Measurements from ENCODE around the gene PRR14. TPM values are rescaled to one million over a fixed set of nuclear protein-coding genes. Genes with fewer than 3 reads are reported as not detected.

Gene PRR14
- total RNA-seq, 4 donors from 2014 or later = 16.0 to 46.0 (median 22.1) TPM

DNA sequence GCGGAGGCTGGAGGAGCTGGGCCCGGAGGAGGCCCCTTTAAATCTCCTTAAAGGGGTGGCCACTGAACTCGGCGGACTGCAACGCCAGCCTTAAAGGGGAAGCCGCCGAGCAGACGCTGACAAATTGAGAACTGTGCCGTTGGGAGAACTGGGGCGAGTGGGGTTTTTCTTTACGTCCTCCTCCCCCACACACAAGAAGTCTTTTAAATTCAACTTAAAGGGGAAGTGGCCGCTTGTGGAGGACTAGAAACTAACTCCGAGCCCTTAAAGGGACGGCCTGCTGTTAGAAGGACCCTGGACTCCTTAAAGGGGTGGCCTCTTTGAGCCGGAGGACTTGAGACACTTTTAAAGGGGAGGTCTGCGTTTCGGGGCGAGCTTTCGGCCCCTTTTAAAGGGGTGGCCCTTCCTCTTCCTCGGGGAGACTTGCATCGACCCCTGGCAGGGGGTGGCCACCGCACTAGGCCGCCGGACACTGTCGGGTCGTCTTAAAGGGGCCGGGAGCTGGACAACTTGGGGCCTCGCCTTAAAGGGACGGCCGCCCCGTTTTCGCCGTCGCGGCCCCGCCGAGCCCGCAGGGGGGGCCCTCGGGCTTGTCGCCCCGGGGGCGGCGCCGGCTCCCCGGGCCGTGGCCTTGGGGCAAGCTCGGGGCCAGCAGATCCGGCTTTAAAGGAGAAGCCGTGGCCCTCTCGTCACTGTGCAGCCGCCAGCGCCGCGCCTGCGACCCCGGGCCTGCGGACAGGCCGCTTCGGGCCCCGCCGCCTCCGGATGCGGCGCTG lies 8.2 kb downstream of the PRR14 start:
- TF ChIP-seq CTCF (IDR thresholded peaks at IDR 0.05; ENCODE audit: low read depth) = no peak

- no peak for TF ChIP-seq CTCF (IDR thresholded peaks at IDR 0.05; ENCODE audit: low read depth)
Observed at GRCh38 chr16:30659507-30660423, 9.0 kb downstream of the PRR14 start.

GRCh38 chr16:30660424-30661261 lies 9.9 kb downstream of the PRR14 start:
- no peak for TF ChIP-seq CTCF (IDR thresholded peaks at IDR 0.05; ENCODE audit: low read depth)

DNA sequence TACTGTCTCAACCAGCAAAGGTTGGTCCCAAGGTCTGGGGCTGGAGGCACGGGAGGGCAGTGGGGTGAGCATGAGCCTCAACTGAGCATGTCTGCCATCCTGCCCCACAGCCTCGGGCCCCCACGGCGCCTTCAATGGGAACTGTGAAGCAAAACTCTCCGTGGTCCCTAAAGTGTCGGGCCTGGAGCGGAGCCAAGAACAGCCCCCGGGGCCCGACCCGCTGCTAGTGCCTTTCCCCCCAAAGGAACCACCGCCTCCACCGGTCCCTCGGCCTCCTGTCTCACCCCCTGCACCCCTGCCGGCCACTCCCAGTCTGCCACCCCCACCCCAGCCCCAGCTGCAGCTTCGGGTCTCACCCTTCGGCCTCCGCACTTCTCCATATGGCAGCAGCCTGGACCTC lies 11.7 kb downstream of the PRR14 start:
- TF ChIP-seq CTCF (IDR thresholded peaks at IDR 0.05; ENCODE audit: low read depth) = no peak

GRCh38 chr16:30663038-30663437 lies 12.3 kb downstream of the PRR14 start:
- no peak for TF ChIP-seq CTCF (IDR thresholded peaks at IDR 0.05; ENCODE audit: low read depth)

DNA sequence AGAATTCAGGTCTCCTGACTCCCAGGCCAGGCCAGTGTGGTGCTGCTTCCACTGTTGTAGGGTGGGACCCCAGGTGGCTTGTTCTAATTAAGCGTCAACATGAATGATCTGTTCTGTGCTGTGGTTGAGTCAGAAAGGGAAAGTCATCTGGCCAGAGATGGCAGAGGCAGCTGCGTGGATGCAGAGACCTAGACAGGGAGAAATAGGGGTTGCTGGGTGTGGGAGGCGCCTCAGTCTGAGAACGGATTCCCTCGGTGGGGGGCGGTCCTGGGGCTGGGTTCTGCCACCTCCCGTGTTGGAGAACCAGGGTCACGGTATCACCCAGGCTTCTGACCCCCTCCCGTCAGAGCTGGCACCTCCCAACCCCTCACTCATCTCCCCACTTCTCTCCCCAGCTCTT lies 13.1 kb downstream of the PRR14 start:
- TF ChIP-seq CTCF (IDR thresholded peaks at IDR 0.05; ENCODE audit: low read depth) = no peak
